A673 (cell line): ENCODE results near the gene PRIMA1.

Source experiments
- CTCF ChIP-seq: fragments of 300-800, 200-600 bp; sonication (generic); conservative IDR thresholded peaks from 2 replicates; pipeline ENCODE4 v1.5.1; 2017; ENCODE audit warnings: low read depth, mild to moderate bottlenecking, antibody characterized with exemption, low read length, moderate library complexity, mixed read lengths
- EZH2 ChIP-seq: fragments of 200-600 bp; sonication (generic); IDR thresholded peaks from 2 replicates; pipeline ENCODE4 v1.6.1; 2017; ENCODE audit warnings: borderline replicate concordance, low read depth, mild to moderate bottlenecking, mixed read lengths, antibody characterized with exemption, low read length; ENCODE audit not compliant: poor library complexity, severe bottlenecking

- no peak for TF ChIP-seq EZH2
- TF ChIP-seq CTCF = no peak
These were observed 28.5 kb downstream of the PRIMA1 start for GRCh38 chr14:93759719-93760307.
